Globus pallidus (tissue), 1 donor: ENCODE results near the gene PDZK1.
"Not testable (repeated sequence)": the region's sequence is repeated elsewhere in the genome, so short reads cannot be mapped to it uniquely, and the experiment has no call there.

Source experiments
- DNase-seq: peaks from one replicate; pipeline ENCODE4 v3.0.0-alpha.2; 2015; ENCODE audit warnings: low spot score

Gene PDZK1

DNA sequence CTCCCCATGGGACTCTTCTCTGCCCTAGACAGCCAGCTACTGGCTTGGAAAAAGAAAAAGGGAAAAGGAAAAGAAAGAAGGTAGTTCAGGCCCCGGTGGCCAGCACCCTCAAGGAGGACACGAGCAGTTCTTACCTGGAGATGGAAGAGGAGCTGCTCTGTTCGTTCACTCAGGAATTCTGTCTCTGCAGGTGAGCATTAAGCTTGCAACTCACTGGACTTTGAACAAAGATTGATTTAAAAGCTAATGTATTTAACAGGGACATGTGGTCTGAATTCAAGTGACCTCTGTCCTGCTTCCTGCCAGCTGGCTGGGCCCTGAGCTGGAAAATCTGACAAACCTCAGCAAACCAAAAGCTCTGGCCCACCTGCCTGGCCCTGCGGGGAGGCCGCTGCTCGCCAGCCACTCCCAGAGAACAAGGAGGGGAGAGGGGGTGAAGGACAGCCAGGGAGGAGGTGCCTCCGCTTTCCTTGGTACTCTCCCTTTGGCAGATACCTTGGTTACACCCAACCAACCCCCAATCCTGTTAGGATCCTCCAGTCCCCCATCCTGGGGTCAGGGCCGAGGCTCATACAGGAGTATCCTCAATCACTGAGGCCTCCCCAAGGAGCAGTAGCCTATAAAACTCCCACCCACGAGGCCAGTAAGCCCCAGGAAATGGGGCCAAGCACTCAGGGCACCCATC, at the start of gene PDZK1:
TSS of gene PDZK1 (minus strand) at position 186 of the 685 bp plus-strand sequence. CDS start 19,347 bp downstream, outside the sequence.
- DNase-seq, result no peak

DNA sequence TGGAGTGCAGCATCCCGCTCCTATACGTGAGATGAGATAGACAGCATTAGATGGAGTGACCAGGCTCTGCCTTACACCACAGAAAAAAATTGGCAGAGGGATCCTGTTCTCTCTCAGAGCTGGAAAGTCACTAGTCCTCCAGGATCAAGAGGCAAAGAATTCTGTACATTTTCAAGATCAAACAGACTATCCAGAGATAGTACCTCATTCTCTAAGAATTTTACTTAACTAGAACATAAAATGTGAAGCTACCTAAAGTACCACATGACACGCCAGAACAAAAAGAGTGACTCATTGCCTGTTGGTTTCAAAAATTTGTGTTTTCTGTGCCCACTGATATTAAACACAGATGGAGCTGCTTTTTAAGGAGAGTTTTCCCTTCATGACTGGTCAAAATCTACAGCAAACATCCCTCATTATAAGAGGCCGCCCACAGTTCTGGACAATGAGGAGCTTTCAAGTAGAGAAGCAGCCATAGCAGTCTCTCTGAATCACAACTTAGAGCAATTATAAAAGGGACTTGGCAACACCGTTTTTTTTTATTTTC, 44.4 kb upstream of the PDZK1 start:
- DNase-seq, result peak; percentile 49

- no peak for DNase-seq
Observed at GRCh38 chr1:145750426-145750825, 43.3 kb upstream of the PDZK1 start.

DNA sequence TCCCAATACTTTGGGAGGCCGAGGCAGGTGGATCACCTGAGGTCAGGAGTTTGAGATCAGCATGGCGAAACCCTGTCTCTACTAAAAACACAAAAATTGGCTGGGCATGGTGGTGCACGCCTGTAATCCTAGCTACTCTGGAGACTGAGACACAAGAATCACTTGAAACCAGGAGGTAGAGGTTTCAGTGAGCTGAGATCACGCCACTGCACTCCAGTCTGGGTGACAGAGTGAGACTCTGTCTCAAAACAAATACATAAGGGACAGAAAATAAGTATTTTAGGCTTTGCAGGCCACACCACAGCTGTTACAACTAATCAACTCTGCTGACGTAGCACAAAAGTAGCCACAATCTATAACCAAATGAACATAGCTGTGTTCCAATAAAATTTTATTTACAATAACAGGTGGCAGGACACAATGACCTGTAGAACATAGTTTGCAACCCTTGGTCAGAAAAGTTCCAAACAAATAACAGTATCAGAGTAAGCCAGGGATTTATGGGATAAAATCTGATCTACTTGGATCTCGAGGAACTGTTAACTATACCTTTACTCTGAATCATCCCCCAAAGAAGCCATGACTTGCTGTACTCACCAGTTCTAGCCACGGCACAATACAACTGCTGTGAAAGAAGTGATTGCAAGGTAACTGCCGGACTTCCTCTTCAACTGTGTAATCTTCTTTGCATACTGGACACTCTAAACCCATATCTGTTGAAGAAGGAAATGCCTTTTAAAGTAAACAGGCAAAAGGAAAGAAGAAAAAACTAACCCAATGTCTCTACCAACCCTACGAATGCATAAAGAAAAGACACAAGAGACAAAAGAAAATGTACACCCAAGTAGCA, 40.5 kb upstream of the PDZK1 start:
- no peak for DNase-seq

DNA sequence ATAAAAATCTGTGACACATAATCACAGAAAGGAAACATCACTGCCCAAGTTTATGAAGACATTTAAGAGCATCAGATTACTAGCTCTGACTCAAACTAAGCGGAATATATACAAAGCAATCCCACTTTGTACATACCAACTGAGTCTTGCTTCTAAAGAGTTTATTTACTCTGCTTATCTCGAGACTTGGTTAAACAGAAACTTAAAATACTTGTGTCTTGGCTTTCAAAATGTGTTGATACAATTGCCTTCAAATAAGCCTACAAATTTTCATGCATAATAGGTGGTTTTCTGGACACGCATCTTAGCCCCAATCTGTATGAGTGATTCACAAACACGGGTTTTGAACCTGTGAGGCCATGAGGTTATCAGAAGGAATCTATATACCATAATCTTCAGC, 33.1 kb upstream of the PDZK1 start:
- no peak for DNase-seq

GRCh38 chr1:145736191-145736590, 29.0 kb upstream of the PDZK1 start:
- no peak for DNase-seq

GRCh38 chr1:145730900-145731299, 23.7 kb upstream of the PDZK1 start:
- no peak for DNase-seq

GRCh38 chr1:145730467-145730866, 23.3 kb upstream of the PDZK1 start:
- no peak for DNase-seq

DNA sequence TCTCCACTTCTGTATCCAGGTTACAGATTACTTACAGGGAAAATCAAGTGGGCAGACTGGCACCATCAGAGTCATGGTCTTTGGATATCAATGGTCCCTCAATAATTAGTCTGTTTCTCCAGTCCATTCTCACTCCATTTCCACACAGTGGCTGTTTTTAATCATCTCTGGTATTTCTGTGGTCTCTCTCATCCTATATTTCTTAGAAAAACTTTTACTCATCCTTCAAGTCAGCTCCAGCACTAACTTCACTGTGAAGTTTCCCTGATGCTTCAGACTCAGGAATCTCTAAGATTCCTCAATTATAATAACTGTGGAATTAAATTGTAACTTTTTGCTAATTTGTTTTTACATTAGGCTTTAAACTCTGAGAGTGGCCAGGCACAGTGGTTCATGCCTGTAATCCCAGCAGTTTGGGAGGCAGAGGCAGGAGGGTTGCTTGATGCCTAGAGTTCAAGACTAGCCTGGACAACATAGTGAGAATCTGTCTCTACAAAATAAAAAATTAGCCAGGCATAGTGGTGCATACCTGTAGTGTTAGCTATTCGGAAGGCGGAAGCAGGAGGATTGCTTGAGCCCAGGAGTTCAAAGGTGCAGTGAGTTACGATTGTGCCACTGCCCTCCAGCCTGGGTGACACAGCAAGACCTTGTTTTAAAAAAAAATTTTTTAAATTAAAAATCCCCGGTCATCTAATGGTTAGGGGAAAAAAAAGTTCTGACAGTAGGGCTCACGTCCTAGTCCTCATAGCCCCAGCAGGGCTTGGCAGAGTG, 22.7 kb upstream of the PDZK1 start:
- no peak for DNase-seq

DNA sequence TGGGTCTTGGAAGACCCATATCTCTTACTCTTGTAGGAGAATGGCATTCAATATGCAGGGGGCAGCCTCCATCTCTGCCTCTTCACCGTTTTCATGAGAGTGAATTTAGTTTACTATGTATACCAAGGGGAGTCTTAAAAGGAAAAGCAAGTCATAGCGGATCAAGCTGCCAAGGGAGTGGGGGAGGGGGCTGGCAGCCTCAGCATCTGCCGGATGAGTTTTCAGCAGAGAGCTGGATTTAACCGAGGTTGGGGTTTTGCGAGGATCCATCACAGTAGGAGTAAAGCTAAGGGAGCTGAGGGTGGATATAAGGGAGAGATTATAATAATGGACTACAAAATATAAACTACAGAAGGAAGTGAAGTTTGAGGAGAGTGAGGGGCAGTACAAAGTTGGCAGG, 22.0 kb upstream of the PDZK1 start:
- DNase-seq, result no peak

- not testable (repeated sequence) for DNase-seq
Observed at GRCh38 chr1:145726193-145726592, 19.0 kb upstream of the PDZK1 start.

- peak; percentile 57 for DNase-seq
Observed at GRCh38 chr1:145720878-145721671, 13.9 kb upstream of the PDZK1 start.

DNA sequence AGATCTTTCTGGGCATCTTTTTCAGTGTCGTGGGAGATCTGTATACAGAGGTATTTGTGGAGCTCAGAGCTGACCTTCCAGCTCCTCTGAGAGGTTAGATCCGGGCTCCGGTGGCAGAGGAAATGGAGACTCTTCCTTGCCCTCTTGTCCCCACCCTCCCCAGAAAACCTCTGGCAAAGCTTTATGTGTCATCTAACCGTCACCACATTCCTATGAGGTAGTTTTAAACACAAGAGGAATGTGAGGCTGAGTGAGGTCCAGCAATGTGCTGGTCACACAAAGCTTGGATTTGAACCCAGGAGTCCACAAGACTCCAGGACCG, 13.3 kb upstream of the PDZK1 start:
- no peak for DNase-seq

GRCh38 chr1:145719230-145720079, 12.3 kb upstream of the PDZK1 start, which contains the start of gene CD160:
Gene CD160, plus strand, starts transcription at chr1:145719499. Its CDS starts 8,829 bp downstream, at chr1:145728328.
- no peak for DNase-seq

DNA sequence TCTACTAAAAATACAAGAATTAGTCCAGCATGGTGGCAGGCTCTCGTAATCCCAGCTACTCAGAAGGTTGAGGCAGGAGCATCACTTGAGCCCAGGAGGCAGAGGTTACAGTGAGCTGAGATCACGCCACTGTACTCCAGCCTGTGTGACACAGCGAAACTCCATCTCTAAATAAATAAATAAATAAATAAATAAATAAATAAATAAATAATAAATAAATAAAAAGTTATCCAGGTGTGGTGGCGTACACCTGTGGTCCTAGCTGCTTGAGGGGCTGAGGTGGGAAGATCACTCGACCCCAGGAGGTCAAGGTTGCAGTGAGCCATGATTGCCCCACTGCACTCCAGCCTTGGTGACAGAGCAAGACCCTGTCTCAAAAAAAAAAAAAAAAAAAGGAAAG, 11.3 kb upstream of the PDZK1 start:
- not testable (repeated sequence) for DNase-seq

GRCh38 chr1:145717833-145718232, 10.7 kb upstream of the PDZK1 start:
- no peak for DNase-seq

DNA sequence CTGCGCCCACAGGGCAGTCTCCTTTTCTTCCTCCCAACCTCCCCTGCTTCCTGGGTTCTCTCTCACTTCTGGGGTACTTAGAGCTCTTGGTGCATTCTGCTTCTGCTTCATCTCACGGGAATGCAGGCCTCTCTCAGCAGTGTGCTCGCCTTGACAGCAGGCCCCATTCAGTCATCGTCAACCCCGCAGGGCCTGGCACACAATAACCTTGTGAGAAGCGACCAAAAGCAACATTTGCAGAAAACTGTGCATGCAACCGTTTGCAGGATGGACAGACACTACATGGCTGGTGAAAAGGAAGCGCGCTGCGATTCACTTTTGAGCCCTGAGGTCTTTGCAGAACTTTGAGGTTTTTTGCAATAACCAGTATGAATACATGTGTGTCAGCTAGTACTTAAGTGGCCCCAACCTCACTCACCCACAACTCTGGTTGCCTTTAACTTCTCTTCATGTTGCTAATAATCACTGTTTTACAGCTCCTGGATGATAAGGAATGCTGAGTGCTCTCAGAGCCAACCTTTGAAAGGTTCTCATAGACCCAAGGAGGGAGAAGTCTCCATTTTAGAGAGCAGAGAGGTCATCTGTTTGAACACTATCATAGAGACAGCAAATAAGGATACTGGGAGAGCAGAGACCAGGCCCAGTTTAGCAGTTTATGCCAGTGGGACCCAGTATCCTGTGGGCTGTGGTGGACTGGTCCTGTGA, 9.6 kb upstream of the PDZK1 start:
- no peak for DNase-seq

- DNase-seq, result no peak
Observed at GRCh38 chr1:145714524-145715111, 7.5 kb upstream of the PDZK1 start.

- DNase-seq, result no peak
Observed at GRCh38 chr1:145711213-145711651, 4.1 kb upstream of the PDZK1 start.
